OCI-LY7 (cell line): Measurements from ENCODE around the gene CHGA. TPM values are rescaled to one million over a fixed set of nuclear protein-coding genes. Genes with fewer than 3 reads are reported as not detected.

Source experiments
- BruUV-seq: library from RNA; stranded (reverse); fragments of 400-500 nt; replicated peaks from 2 replicates; lab custom pipeline; 2021; lab: Mats Ljungman, UMichigan
- CTCF ChIA-PET: fragments of 300-600 bp; sonication (Branson Sonifier 250); formaldehyde crosslinking; loops from one replicate; lab custom pipeline; 2022; ENCODE audit warnings: antibody characterized with exemption; ENCODE audit not compliant: unreplicated experiment; lab: Charles Lee
- POLR2A ChIA-PET: fragments of 300-600 bp; sonication (Branson Sonifier 250); formaldehyde crosslinking; loops from one replicate; lab custom pipeline; 2022; ENCODE audit warnings: antibody characterized with exemption; lab: Charles Lee
- DNase-seq: peaks from one replicate; pipeline ENCODE4 v3.0.0-alpha.2; 2015; ENCODE audit warnings: low spot score
- H2AFZ ChIP-seq: fragments of 200-600 bp; sonication (generic), shearing (Covaris generic); 2 replicates; pipeline ENCODE4 v1.6.1; 2014; ENCODE audit warnings: mild to moderate bottlenecking, antibody characterized with exemption, low read length, moderate library complexity
- H3K27ac ChIP-seq: fragments of 200-600 bp; sonication (generic); 2 replicates; pipeline ENCODE4 v1.5.1; 2014; ENCODE audit warnings: mixed run types, low read depth, mild to moderate bottlenecking, moderate library complexity, low read length, inconsistent platforms; ENCODE audit not compliant: poor library complexity, severe bottlenecking
- H3K36me3 ChIP-seq: fragments of 200-600 bp; sonication (generic); 2 replicates; pipeline ENCODE4 v1.6.1; 2014; ENCODE audit warnings: mild to moderate bottlenecking, antibody characterized with exemption, low read length, moderate library complexity, mixed read lengths; ENCODE audit not compliant: insufficient read depth
- H3K4me1 ChIP-seq: fragments of 200-600 bp; sonication (generic); 2 replicates; pipeline ENCODE4 v1.5.1; 2014; ENCODE audit warnings: mild to moderate bottlenecking, low read length; ENCODE audit not compliant: insufficient read depth, poor library complexity, severe bottlenecking
- H3K4me2 ChIP-seq: fragments of 200-600 bp; sonication (generic); 2 replicates; pipeline ENCODE4 v1.6.1; 2014; ENCODE audit warnings: mild to moderate bottlenecking, low read length
- H3K4me3 ChIP-seq: fragments of 200-600 bp; sonication (generic); 2 replicates; pipeline ENCODE4 v1.5.1; 2014; ENCODE audit warnings: mild to moderate bottlenecking, low read depth, low read length; ENCODE audit not compliant: poor library complexity, severe bottlenecking
- H3K79me2 ChIP-seq: fragments of 200-600 bp; sonication (generic); 2 replicates; pipeline ENCODE4 v1.6.1; 2016; ENCODE audit warnings: low read depth, mild to moderate bottlenecking, low read length, moderate library complexity, mixed read lengths; ENCODE audit not compliant: insufficient read depth
- H3K9me2 ChIP-seq: fragments of 200-600 bp; sonication (generic); 2 replicates; pipeline ENCODE4 v1.6.1; 2016; ENCODE audit warnings: mild to moderate bottlenecking, low read length, mixed read lengths; ENCODE audit not compliant: insufficient read depth
- H3K9me3 ChIP-seq: fragments of 200-600 bp; sonication (generic); 2 replicates; pipeline ENCODE4 v1.6.1; 2014; ENCODE audit warnings: mild to moderate bottlenecking, mixed run types, low read length, mixed read lengths
- H4K20me1 ChIP-seq: fragments of 200-600 bp; sonication (generic); 2 replicates; pipeline ENCODE4 v1.6.1; 2014; ENCODE audit warnings: mild to moderate bottlenecking, antibody characterized with exemption, low read length, moderate library complexity, mixed read lengths; ENCODE audit not compliant: insufficient read depth
- EZH2phosphoT487 ChIP-seq: fragments of 200-600 bp; sonication (generic); IDR thresholded peaks from 2 replicates; pipeline ENCODE4 v1.6.1; 2018; ENCODE audit warnings: low read depth, borderline replicate concordance, mild to moderate bottlenecking, mixed run types, antibody characterized with exemption, low read length, moderate library complexity, mixed read lengths
- intact Hi-C: fragments of 100-400 bp; cut with micrococcal nuclease; formaldehyde crosslinking; loops from one replicate; pipeline ENCODE4 v1.10.0; 2022; ENCODE audit not compliant: unreplicated experiment
- total RNA-seq, 2 experiments: library from RNA; depleted of rRNA in 1 of 2; stranded (reverse); fragments of >200 nt in 1 of 2; shearing (Covaris generic) in 1 of 2; gene quantifications; 2 replicates each; pipeline ENCODE4 v1.2.3, GENCODE V29; 2014 to 2022
- TF ChIP-seq, protein P1 (sequence below): fragments of 200-600 bp; sonication (generic); conservative IDR thresholded peaks from 2 replicates; pipeline ENCODE4 v1.5.1; 2014; ENCODE audit warnings: mild to moderate bottlenecking, antibody characterized with exemption, low read length, moderate library complexity, mixed read lengths

Gene CHGA
- total RNA-seq, 2 experiments from 2014 or later: 0.57 TPM; not detected in 1

DNA sequence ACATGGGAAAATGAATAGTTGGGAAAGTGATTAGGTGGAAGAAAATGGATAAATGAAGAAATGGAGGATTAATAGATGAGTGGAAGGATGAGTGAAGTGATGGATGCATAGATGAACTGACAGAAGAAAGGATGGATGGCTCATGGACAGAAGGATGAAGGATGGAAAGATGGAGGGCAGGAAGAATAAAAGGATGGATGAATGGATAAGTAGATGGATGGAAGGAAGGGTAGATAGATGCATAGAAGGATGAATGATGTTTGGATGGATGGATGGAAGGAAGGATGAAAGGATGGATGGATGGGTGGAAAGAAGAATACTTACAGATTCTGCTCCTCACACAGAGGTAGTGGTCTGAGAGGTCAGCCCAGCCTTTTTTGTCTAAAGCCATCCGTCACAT lies 35.8 kb upstream of the CHGA start:
- ChIA-PET CTCF (no interaction called here), POLR2A (interaction anchor here (0.6 kb wide), 1 partner anchor 590 kb away, joined by 3 read pairs; no protein-coding TSS in a partner anchor)
- H2AFZ ChIP-seq: no peak overlapping the region
- no peaks in the 10 kb centered on the region for H3K79me2 ChIP-seq
- BruUV-seq: no TSS peak
- H3K4me2 ChIP-seq: no peak overlapping the region
- no peaks in the 10 kb centered on the region for H3K9me2 ChIP-seq
- H3K4me3 ChIP-seq: no peak overlapping the region
- H3K36me3 ChIP-seq: no peaks in the 10 kb centered on the region
- DNase-seq: no peak
- H3K9me3 ChIP-seq: no peaks in the 10 kb centered on the region
- no peaks in the 10 kb centered on the region for H4K20me1 ChIP-seq
- no peaks in the 10 kb centered on the region for H3K4me1 ChIP-seq
- no peak for TF ChIP-seq EZH2phosphoT487
- TF ChIP-seq, protein P1, sequence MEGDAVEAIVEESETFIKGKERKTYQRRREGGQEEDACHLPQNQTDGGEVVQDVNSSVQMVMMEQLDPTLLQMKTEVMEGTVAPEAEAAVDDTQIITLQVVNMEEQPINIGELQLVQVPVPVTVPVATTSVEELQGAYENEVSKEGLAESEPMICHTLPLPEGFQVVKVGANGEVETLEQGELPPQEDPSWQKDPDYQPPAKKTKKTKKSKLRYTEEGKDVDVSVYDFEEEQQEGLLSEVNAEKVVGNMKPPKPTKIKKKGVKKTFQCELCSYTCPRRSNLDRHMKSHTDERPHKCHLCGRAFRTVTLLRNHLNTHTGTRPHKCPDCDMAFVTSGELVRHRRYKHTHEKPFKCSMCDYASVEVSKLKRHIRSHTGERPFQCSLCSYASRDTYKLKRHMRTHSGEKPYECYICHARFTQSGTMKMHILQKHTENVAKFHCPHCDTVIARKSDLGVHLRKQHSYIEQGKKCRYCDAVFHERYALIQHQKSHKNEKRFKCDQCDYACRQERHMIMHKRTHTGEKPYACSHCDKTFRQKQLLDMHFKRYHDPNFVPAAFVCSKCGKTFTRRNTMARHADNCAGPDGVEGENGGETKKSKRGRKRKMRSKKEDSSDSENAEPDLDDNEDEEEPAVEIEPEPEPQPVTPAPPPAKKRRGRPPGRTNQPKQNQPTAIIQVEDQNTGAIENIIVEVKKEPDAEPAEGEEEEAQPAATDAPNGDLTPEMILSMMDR: no peak
- no peak overlapping the region for H3K27ac ChIP-seq
- intact Hi-C loops: no loop called here

DNA sequence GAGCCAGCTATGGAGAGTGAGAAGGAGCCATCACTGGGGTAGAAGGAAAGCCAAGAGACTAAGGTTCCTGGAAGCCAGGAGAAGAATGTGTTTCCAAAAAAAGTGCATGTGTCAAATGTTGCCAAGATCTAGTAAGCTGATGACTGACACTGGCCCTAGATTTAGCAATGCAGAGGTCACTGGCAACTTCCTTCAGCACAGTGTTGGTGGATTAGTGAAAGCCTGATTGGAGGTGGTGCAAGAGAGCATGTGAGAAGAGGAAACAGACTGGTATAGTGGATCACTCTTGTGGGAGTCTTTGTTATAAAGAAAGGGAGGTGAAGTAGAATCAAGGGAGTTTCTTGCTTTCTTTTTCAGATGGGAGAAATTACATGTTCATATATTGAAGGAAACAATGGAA lies 34.1 kb upstream of the CHGA start:
- POLR2A ChIA-PET: no interaction called here
- no TSS peak for BruUV-seq
- H3K27ac ChIP-seq: no peak overlapping the region
- no peak overlapping the region for H2AFZ ChIP-seq
- no peaks in the 10 kb centered on the region for H3K9me3 ChIP-seq
- H3K4me1 ChIP-seq: no peaks in the 10 kb centered on the region
- H3K79me2 ChIP-seq: no peaks in the 10 kb centered on the region
- no peaks in the 10 kb centered on the region for H4K20me1 ChIP-seq
- TF ChIP-seq EZH2phosphoT487: no peak
- TF ChIP-seq, protein P1: no peak
- intact Hi-C loops: no loop called here
- H3K4me3 ChIP-seq: no peak overlapping the region
- no peaks in the 10 kb centered on the region for H3K36me3 ChIP-seq
- CTCF ChIA-PET: no interaction called here
- H3K9me2 ChIP-seq: no peaks in the 10 kb centered on the region
- no peak overlapping the region for H3K4me2 ChIP-seq
- DNase-seq: no peak

DNA sequence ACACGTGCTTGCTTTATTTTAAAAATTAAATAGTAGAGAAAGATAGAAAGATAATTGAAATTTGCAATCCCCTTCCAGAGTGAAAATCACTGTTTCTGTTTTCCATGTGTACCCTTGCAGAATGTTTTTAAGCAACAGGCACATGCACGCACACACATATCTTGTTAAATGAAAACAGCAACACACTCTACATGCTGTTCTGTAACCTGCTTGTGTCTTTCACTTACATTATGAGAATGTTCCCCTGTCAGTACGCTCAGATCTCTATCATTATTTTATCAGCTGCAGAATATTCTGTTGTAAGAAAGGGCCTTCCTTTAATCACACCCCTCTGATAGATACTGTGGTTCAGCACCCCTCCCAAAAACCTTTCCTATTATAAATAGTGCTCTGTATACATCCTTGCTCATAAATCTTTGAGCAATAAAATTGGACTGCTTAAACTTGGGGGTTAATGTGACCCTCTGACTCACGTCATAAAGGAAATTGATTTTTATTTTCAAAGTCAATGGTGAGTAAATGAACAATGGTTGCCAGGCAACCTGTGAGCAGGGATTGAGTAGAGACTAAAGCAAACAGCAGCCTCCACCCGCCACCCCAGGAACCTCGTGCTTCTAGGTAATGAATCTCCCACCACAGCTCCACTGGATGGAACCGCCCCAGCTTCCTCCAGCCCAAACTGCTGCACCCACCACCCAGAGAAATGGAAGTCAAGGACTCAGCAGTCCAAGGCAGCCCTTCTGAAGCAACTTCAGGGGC lies 31.9 kb upstream of the CHGA start:
- TF ChIP-seq EZH2phosphoT487: no peak
- TF ChIP-seq, protein P1: no peak
- BruUV-seq: no TSS peak
- H3K36me3 ChIP-seq: no peaks in the 10 kb centered on the region
- no peak overlapping the region for H2AFZ ChIP-seq
- H3K4me3 ChIP-seq: no peak overlapping the region
- H3K79me2 ChIP-seq: no peaks in the 10 kb centered on the region
- no peaks in the 10 kb centered on the region for H3K9me3 ChIP-seq
- no peaks in the 10 kb centered on the region for H3K4me1 ChIP-seq
- ChIA-PET CTCF (no interaction called here), POLR2A (no interaction called here)
- H3K27ac ChIP-seq: no peak overlapping the region
- intact Hi-C loops: no loop called here
- no peak for DNase-seq
- H3K9me2 ChIP-seq: no peaks in the 10 kb centered on the region
- H3K4me2 ChIP-seq: no peak overlapping the region
- H4K20me1 ChIP-seq: no peaks in the 10 kb centered on the region
